ENCODE measurements around the gene ALG12.

Gene ALG12

DNA sequence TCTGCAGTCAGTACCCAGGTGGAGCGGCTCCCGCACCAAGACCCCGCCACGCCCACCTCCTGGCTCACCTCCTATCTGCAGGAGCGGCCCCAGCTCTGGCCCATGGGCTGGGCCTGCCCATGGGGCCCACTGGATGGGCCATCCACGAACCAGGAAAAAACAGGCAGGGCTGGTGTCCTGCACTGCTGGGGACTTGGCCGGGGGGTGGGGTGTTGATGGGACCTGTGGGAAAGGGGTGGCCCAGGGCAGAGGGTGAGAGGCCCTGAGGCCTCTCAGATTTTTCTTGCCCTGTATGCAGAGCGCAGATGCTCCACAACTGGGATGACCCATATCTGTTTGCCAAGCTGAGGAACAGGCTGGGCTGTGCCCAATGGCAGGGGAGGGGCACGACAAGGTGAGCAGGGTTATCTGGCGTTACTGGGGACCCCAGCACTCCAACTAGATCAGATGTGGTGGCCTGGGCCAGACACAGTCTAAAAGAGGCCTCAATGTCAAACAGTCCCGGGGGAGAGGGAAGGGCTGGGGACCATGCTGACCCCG, 39.7 kb upstream of the ALG12 start:
- no peak for DNase-seq (ENCODE audit: low spot score)

DNA sequence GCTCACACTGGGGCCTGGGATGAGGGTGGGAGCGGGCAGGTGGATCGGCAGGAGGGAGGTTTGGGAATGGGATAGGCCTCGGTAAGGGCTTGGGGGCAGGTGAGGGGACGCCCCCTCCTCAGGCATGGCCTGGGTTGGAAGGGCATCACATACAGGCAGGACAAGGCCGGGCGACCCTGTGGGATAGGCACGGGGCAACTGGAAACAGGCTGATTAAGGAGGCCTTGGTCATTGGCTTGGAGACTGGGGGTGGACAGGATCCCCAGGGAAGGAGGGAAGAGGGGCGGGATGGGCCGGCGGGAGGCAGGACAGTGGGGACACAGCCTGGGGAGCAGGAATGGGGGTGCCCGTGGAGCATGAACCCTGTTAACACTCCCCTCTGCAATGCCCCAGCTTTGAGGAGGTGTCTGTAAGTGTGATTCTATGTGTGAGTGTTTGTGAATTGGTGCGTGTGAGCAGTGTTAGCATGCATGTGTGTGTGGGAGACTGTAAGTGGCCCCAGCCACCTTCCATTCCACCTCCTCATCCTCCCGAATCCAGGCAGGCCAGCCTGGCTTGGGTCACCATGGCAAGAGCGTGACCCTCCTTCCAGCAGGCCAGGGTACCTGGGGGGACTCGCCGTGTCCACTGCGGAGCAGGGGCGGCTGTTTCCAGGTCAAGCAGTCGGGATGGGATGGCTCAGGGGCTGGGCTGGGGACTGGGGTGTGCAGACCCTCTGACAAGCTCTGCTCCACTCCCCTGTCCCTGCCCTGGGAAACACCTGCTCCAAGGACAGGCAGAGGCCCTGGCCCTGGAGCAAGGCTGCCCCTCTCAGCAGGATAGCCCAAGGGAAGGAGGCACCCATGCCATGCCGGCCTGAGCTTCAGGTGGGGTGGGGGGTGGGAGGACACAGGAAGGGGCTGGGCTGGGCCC, 38.9 kb upstream of the ALG12 start:
- DNase-seq (ENCODE audit: low spot score) = no peak

DNA sequence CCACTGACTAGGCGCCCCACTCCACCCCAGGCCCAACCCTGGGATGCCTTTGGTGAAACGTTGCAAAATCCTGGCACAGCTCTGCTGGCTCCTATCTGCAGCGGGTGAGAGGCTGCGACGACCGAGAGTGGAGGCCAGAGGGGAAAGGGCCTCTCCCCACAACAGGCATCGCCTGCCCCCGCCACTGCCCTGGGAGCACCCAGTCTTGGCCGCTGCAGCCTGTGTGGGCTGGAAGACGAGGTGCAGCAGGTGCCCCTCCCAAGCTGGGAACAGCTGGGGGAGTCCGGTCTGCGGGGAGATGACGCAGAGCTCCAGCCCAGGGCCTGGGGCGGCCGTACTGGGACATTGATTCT, 38.2 kb upstream of the ALG12 start:
- no peak for DNase-seq (ENCODE audit: low spot score)

DNA sequence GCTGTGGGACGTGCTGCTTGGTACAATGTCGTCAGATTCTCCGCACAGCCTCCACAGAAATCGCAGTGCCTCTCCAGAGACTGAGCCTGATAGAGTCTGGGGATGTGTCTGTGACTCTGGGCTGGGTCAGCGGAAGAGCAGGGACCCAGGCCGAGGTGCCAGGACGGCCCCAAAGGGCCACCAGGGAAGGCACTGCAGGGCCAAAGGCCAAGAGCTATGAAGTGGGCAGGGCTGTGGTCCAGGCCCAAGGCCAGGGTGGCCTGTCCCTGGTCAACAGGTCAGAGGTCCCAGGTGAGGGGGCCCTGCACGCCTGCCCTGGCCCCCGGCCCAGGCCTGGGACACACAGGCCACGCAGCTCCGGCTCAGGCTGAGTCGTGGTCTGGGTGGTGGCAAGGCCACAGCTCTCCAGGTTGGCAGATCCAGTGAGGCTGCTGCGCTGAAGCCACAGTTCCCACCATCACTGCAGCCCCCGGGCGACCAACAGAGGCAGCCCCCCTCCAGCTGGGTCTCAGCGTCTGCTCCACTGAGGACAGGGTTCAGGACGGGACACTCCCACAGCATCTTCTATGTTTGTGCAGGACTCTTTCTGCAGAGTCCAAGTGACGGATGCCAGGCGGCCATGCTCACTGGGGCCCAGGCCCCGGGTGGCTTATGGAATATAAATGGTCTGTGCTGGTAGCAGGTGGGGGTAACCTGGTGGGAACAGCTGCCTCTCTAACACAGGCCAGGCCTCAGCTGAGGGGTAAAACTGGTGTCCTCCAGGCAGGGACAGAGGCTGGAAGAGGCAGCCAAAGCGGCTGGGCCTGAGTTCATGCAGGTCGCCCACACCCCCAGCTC, 37.6 kb upstream of the ALG12 start:
- DNase-seq (ENCODE audit: low spot score) = no peak

DNA sequence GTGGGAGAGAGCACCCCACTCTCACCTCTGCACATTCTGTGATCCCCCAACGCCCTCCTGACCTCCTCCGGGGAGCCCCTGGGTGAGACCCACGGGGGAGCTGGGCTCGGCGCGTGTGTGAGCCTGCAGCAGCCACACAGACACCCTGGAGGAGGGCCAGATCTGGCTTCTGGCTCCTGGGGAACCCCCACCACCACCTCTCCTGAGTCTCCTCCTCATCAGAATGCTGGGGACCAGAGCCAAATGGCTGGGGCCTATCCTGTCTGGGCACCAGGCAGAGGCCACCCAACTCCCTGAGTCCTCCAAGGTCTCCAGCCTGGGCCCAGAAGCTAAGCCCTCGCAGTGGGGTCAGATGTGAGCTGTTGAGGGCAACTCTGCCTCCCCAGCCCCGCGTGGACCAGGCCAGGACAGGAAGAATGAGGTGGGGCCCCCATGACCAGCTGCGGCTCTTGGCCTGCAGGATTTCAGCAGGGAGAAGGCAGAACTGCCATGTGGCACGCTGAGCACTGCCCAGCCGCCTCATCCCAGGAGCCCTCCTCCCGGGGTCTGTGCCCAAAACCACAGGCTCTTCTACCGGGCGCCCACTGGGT, 36.8 kb upstream of the ALG12 start:
- DNase-seq (ENCODE audit: low spot score) = no peak

DNA sequence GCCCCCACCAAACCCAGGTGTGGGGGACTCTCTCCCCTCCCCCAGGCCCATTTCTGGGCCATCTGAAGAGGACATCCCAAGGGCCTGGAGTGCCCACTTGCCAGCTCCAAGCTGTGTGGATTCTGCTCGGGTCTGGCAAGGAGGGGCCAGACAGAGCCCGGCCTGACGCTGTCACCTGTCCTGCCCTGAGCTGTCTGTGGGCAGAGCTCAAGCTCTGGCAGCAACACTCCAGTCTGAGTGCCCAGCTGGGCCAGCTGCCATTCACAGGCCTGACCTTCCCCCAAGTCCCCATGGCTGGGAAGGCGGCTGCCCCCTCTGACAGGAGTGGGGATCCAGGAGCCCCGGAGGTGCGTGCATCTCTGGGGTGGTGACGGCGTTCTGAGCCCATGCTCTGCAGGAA, 36.1 kb upstream of the ALG12 start:
- DNase-seq (ENCODE audit: low spot score) = no peak

DNA sequence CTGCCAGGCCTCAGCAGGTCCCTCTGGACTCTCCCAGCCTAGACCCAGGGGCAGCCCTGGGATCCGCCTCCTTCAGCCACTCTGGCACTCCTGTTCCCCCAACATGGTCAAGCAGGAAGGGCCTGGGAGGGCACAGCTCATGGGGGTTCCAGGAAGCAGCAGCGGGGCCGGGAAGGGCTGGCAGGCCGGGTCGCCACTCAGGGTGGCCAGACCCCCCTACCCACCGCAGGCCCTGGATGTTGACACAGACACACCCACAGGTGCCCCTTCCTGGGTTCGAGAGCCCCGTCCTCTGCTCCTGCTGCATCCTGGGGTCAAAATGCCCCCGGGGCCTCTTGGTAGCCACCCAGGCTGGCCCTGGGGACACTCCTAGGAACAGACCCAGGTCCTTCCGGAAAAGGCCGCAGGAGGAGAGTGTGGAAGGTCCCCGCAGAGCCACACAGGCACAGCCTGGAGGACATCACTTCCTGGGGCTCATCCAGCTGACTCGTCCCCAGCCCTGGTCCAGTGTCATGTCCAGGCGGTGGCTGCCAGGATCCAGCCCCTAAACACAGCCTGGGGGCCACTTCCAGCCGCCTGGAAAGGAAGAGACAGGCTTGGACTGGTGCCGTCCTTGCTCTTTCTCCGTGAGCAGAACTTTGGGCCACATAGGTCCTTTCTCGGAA, 35.6 kb upstream of the ALG12 start:
- no peak for DNase-seq (ENCODE audit: low spot score)

DNA sequence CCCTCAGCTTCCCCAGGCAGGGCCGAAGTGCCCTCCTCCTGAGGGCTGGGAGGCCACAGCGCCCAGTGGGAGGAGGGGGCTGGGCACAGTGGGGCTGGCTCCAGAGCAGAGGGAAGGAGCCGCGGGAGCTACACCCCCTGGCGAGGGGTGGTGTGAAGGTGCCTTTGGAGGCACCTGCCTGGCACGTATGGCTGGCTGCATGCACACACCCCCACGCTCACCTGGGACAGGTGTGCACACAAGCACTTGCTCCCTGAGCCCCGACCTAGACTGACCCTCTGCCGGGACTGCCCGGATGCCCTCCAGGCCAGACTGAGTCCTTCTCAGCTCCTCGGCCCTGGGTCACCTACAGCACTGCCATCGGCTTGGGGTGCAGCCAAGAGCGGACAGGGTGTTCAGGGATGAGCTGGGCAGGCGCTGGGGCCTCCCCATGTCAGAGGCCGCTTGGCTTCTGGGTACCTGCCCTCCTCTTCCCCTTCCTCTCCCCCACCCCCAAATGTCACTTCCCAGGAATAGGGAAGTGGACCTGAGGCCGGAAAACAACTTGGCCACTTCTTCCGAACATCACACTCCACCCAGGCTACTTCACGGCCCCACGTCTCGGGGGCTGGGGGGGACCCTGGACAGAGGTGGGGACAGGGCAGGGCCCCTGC, 34.9 kb upstream of the ALG12 start:
- DNase-seq (ENCODE audit: low spot score) = no peak

DNA sequence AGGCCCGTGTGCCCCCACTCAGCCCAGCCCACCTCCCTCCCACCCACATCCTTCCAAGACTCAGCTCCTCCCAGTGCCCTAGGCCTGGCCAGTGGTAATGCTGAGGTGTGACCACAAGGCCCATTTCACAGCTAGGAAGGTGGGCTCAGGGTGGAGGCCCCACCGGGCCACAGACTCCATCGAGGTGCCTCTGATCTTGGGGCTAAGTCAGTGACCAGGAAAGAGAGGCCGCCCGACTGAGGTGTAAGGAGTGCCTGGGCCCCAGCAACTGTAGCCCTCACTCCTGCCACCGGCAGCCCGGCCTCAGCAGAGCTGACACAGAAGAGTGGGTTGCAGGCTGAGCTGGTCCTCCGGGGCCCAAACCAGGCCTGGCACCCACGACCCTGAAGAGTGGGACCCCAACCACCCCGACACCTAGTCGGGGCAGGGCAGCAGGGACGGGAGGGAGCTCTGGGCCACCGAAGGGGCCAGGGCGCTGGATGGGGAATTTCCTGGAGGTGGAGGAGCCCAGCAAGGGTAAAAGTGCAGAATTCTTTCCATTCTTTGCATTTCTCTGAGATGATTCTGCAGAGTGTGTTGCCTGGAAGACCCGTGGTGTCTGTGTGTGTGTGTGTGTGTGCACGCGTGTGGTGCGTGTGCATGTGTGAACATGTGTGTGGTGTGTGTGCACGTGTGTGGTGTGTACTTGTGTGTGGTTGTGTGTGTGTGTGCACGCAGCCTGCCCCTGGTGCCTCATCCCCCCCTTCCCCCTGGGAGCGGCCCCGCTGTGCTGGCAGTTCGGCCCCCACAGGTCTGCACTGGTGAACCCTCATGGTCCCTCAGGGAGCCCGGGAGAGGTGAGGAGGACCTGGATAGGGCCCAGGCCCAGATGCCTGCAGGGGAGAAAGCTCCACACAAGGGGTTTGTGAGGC, 34.0 kb upstream of the ALG12 start:
- no peak for DNase-seq (ENCODE audit: low spot score)

DNA sequence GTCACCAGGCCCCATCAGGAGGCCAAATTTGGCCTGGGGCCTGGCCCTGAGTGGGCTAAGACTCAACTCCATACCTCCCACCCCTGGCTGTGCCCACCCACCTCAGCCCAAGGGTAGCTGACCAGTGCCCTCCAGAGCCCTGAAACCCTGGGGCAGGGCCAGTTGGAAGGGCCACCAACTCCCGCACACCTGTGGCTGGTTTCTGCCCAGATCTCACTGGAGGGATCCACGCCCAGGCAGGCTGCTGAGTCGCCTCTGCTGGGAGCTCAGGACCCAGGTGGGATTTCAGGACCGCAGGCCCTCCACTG, 33.4 kb upstream of the ALG12 start:
- DNase-seq (ENCODE audit: low spot score) = no peak

DNA sequence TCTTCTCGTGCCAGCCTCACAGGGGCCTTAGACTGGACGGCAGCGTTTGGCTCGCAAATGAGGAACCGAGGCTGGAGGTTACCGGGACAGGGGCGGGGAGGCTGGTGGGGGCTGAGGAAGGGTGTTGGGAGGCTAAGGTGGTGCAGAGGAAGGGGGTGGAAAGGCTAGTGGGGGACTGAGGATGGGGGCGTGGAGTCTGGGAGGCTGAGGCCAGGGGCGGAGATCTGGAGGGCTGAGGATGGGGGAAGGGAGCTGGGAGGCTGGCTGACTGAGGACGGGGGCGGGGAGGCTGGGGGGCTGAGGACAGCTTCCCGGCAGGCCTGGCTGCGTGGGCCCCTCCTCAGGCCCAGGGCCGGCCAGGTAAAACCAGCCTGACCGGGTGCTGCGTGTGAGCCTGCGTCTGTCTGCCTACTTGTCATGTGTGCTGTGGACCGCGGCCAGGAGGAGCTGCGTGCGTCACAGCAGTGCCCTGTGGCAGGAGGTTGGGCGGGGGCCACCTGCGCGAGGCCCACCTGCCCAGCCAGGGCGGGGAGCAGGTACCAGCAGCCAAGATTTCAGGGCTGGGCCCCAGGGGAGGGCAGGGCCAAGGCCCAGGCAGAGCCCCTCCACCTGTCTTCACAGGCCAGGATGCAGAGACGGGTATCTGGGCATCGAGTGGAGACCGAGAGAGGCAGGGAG, 32.9 kb upstream of the ALG12 start:
- DNase-seq (ENCODE audit: low spot score) = no peak

DNA sequence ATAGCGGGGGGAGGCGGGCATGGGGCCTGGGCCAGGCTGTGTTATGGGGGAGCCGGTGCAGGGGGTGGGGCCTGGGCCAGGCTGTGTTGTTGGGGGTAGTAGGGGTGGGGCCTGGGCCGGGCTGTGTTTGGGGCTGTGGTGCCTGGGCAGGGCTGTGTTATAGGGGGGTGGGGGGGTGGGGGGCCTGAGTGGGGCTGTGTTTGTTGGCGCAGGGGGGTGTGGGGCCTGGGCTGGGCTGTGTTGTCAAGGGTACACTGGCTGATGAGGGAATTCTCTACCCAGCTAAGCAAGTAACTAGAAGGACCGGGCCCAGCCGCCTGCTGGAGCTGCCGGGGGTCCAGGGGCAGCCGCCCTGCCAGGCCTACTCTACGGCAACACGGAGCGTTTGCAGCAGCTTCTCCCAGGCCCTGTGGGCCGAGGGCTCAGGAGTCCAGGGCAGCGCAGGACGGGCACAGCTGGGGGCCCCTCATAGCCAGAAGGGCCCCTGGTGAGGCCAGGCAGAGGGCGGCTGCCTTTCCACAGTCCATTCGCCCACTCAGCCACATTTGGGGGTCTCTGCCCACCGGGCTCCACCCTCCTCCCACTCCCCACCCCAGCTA, 32.3 kb upstream of the ALG12 start:
- DNase-seq (ENCODE audit: low spot score) = no peak

DNA sequence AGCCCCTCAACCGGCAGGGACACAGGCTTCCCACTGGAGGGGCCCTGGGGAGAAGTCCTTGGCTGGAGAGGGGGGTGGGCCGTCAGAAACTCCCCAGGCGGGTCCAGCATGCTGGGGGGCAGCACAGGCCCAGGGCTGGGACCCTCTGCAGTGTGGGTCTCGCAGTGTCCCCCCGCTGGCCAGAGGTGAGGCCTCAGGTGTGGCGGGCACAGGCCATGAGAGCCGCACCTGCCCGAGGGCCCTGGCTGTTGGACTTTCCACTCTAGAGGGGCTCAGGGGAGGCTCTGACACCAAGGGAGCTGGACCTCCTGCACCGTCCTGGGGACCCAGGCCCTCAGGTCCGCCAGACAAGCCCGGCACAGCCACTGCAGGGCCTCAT, 31.7 kb upstream of the ALG12 start:
- DNase-seq (ENCODE audit: low spot score) = no peak

DNA sequence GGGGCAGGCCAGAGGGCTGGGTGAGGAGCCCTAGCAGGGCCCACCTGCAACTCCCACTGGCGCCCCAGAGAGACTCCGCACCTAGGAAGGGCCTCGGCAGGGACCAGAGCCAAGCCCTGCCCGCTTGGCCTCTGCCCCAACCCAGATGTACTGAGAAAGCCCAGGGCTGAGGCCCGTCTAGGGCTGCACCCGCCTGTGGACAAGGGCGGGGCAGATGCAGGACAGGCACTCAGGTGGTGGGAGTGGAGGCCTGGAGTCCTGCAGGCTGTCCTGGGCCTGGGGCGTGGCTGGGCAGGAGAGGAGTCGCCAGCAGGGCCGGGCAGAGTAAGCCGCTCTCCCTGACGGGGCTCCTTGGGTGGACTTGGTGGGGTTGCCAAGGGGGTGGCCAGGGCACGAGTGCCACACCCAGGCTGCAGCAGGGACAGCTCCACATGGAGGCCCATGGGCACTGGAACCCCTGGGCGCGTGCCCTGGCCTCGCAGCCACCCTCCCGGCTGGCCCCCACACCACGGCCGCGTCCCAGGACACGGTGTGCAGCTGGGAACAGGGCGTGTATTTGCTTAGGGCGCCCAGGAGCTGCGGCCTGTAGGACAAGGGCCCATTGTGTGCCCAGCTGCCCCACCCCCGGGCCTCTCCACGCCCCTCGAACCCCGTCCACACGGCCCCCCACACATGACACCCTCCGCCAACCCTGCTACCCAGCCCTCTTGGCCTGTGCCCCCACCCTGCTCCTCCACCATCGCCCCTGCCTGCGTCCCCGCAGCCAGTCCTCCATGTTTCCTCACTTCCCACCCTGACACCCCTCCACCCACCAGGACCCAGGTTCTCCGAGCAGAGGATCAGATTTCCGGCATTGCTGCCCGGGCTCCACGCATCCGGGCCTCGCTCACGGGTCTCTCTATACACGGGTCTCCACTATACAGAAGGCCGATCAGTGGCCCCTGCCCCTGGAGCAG, 31.0 kb upstream of the ALG12 start:
- no peak for DNase-seq (ENCODE audit: low spot score)

DNA sequence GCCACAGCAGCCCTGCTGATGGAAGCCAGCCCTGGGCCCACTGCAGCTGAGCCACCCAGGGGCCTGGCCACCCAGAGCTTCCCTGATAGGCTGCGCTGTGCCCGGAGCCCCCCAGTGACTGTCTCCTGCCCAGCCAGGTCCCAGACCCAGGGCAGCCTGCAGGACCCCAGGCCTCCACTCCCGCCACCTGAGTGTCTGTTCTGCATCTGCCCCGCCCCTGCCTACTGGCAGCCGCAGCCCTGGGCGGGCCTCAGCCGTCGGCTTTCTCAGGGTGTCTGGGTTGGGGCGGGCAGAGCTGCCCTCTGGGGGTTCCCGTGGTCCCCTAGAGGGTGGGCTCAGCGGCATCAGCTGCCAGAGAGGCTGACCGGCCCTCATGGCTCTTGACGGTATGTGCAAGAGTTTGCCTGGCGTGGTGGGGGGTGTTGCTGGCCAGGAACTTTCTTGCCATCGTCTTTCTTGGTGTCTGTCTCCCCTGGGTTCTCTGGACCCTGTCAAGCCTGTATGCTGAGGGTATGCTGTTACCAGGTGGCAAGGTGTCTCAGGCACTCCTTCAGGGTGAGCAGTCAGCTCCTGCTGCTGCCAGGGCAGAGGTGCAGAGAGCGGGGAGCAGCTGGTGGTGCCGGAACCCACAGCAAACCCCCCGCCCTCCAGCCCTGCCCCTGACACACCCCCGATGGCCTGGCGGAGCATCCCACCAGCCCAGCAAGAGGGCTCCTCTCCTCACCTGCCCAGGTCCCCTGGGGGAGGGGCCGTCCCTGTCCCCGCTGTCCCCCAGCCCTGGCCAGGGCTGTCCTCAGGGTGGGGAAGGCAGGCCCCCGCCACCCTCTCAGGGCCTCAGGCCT, 30.1 kb upstream of the ALG12 start:
- no peak for DNase-seq (ENCODE audit: low spot score)

DNA sequence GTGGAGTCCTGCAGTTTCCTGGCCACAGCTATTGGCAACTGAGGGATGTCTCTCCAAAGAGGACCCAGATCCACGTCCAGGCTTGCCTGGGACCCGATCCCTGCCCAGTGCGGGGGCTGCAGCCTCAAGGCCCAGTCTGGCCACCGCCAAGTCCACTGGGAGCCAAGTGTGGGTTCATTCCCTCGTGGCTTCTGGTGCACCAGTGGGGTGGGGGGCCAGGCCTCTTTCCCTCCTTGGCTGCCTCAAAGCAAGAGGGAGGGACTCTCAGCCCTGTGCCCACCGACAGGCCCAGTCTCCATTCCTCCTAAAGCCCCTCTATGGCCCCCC, 29.0 kb upstream of the ALG12 start:
- no peak for DNase-seq (ENCODE audit: low spot score)

DNA sequence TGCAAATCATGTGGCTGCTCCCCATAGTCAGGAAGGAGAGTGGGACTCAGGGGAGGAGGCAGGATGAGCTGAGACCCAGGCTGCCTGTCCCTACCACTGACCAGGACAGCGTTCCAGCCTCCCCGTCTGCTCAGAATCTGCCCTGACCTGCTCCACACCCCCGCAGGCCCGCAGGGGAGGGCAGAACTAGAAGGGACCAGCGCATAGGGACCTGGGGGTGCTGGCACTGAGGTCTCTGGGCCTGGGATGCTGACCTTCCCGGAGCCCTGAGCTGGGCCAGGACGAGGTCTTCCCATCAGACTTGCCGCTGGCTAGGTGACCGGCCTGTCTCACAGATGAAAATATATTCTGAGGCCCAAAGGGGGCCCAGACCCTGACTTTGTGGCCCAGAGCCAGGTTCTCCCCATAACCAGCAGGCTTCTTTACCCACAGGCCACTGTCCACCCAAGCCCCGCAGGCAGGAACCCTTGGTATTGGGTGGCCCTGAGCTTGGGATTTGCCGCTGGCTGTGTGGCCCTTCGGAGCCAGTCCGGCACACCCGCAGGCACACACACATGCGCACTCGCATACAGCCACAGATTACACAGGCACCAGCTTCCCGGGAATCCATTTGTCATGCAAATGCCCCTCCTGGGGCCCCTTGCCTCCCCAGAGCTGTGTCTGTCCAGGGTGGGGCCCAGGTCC, 28.5 kb upstream of the ALG12 start:
- DNase-seq (ENCODE audit: low spot score) = no peak
